GM21717 (cell line): ENCODE data around the gene GFPT1.
"Not testable (repeated sequence)": the region's sequence is repeated elsewhere in the genome, so short reads cannot be mapped to it uniquely, and the experiment has no call there.

ENCODE experiments used
- ATAC-seq: cut with Tn5 transposase; IDR thresholded peaks from one replicate; pipeline ENCODE4 v1.9.1; 2021; ENCODE audit warnings: mild to moderate bottlenecking, moderate library complexity; ENCODE audit not compliant: unreplicated experiment

Gene GFPT1

DNA sequence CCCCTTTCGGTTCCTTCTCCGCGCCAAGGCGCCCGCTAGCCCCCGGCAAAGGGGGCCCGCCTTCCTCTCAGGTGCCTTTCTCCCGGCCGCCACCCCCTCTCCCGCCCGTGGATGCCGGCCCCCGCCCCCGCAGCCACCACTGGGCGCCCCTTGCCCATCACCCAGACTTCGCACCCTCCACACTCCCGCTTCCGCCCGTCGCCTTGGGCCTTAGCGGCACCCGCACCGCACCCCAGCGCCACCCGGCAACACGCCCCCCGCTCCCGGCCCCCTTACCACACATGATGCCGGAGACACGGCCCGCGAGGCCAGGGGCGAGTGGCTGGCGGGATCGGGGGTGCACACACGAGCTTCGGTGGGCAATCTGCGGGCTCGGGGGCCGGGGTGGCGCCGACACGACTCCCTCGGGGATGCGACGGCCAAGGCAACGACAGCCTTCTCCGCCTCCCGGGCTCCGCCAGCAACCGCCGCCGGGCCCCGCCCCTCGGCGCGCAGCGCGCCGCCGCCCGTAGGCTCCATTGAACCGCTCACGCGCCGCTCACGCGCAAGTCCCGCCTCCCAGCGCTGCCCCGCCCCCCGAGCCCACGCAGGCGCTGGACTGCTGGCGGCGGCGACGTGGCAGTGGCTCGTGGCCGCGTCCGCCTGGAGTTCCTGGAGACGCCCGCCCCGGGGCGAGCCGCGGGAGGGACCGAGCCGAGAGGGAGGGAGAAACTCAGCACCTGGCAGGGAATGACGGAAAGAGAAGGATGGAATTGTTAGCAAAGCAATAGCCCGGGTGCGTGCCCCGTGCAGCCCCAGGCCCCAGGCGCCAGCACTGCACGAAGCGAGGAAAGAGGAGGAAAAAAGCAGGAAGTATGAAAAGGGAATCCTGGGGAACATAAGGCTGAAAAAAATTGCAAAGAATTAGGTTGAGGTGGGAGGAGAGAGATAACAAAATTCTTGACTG lies at the start of gene GFPT1:
TSS of gene GFPT1 (minus strand) at position 439 of the 946 bp plus-strand sequence. CDS start at position 283, 156 bp downstream.
- ATAC-seq, result peak; percentile 79

DNA sequence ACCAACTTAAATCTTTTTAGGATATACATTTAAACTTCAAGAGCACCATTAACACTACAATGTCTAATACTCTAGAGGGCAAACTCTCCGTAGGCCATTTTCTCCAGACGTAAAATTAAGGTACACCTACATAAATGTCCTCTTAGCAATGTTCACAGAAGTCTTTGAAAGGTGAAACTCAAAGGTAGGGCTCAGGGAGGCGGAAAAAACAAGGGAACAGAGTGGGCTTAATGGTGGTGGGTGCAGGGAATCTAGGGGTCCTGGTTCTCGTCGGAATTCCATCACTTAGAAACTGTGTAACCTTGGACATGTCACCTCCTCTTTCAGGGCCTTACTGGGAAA lies 49.5 kb upstream of the GFPT1 start:
- ATAC-seq, result peak; percentile 11

DNA sequence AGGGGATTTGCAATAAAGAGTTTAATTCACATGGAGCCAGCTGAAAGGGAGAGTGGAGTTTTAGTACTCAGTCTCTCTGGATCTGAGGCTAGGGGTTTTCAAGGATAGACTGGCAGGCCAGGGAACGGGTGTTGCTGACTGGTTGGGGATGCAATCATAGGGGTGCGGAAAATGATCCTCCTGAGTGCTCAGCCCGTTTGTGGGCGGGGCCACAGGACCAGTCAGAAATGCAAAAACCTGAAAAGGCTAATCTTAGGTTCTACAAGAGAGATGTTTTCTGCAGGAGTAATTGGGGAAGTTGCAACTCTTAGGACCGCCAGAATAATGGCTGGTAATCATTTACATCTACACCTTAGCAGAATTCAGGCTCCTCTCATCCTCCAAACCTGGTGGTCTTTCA lies 47.7 kb upstream of the GFPT1 start:
- ATAC-seq, result no peak

DNA sequence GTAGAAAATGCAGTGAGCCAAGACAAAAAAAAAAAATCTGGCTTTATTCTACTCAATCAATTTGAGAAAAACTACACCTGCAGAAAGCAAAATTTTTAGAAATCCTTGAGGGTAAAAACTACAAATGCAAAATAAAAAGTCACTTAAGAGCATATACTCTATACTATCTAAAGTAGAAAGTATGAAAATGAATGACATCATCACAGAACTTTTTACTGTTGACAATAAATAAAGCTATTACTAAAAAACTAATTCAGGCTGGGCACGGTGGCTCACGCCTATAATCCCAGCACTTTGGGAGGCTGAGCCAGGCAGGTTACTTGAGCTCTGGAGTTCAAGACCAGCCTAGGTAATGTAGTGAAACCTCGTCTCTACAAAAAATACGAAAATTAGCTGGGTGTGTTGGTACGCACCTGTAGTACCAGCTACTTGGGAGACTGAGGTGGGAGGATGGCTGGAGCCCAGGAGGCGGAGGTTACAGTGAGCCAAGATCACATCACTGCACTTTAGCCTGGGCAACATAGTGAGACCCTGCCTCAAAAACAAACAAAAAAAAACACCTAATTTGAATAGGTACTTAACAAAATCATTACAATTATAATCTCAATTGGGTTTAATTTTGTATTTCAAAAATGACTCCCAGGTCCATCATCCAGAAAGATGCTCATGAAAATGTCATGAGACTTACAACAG lies 42.6 kb upstream of the GFPT1 start:
- no peak for ATAC-seq

DNA sequence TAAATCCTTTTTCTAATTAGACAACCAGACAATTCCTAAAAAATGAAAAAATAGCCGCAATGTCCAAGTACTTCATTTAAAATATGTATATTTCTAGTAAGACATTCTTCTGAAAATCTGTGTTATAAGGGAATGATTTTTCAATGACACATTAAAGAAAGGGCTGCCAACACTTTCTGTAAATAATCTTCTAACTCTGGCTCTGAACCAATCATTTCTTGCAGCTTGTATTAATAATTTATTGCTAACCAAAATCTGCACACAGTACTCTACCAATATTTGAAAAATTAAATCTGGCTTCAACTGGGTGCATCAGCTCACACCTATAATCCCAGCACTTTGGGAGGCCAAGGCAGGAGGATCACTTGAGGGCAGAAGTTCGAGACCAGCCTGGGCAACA lies 42.0 kb upstream of the GFPT1 start:
- no peak for ATAC-seq

DNA sequence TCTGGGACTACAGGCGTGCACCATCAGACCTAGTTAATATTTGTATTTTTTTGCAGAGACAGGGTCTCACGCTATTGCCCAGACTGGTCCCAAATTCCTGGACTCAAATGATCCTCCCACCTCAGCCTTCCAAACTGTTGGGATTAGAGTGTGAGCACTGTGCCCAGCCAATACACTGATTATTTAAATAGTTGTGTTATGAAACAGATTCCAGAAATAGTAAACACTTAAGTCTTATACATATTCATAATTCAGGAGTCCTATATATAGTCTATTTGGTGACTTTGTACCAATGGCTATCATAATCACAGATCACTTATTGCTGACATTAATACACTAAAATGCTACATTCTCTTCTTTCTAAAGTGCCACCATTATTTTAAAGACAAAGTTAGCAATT lies 37.4 kb upstream of the GFPT1 start:
- ATAC-seq, result no peak

DNA sequence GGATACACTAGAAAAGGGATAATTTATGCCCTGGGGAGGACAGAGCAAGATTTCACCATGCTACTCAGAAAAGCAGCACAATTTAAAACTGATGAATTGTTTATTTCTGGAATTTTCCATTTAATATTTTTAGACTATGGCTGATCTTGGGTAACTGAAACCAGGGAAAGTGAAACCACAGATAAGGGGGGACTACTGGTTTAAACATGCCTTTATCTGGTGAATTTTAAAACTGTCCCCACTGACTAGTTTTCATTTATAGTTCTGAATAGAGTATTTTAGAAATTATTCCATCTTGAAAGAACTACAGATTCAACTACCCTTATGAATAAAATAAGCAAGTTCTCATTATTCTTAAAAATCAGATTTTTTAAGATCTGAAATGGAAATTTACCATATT lies 35.2 kb upstream of the GFPT1 start:
- ATAC-seq, result no peak

DNA sequence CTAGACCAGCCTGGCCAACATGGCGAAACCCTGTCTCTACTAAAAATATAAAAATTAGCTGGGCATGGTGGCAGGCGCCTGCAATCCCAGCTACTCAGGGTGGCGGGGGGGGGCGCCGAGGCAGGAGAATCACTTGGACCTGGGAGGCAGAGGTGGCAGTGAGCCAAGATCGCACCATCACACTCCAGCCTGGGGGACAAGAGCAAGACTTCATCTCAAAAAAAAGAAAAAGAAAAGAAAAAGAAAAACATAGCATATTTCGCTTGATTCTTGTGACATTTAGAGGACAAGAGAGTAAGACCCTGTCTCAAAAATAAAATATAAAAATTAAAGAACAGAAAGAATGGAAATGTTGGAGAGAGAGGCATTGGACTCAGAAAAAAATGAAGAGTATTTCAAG lies 32.1 kb upstream of the GFPT1 start:
- not testable (repeated sequence) for ATAC-seq

DNA sequence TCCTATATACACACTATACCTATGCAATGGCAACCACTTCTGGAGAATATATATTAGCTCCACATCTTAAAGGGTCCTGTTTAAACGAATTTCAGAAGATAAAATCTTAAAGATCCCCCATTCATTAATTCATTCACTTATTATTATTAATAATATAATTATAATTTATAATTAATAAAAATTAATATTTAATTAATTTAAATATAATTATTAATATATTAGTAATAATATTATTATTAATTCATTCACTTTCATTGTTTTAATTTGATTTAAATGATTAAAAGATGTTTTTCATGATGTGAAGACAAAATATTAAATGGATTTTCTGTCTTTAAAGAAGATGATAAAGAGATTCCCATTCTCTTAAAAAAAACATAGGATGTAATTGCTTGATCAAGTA lies 29.1 kb upstream of the GFPT1 start:
- no peak for ATAC-seq

DNA sequence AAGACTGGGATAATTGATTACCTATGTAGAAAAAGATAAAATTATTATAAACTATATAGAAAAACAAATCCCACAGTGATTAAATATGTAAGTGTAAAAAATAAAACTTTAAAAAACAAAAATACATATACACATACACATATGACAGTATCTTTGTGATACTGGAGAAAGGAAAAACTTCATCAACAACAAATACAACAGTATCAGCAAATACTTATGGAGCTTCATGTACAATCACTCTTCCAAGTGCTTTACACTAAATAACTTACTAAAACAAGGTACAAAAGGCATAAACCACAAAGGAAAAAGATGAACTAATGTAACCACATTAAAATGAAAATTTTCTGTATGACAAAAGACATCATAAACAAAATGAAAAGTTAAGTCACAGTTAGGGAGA lies 24.1 kb upstream of the GFPT1 start:
- no peak for ATAC-seq

DNA sequence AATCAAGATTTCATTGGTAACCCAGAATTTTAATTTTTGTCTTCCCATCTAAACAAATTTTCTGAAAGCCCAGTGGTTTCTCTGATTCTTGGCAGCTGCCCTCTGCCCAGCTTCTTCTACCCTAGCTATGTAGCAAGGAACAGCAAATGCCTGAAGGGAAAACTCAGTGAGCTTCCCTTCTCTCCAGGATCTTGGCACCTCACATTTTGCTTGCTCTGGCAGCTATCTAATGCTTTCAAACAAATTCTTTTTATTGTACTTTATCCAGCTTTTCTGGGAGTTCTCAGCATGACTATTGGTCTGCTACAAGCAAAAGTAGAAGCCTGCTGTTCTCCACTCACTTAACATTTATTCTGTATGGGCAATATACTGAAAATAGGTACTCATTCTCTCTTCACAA lies 18.3 kb upstream of the GFPT1 start:
- ATAC-seq, result no peak

DNA sequence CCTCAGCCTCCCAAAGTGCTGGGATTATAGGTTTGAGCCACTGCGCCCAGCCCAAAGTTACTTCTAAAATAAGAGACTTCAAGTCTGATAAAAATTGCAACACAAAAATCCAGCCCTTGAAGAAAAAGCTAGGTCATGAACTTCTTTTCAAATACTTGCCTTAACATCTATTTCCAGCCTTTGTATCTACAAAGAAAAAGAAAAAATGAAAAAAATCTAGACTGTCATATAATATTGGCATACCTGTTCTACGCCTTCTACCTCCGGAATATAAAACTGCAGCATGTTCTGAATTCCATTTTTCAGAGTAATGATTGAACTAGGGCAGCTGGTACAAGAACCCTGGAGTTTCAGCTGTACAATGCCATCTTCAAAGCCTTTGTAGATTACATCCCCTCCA lies 13.1 kb upstream of the GFPT1 start:
- no peak for ATAC-seq

DNA sequence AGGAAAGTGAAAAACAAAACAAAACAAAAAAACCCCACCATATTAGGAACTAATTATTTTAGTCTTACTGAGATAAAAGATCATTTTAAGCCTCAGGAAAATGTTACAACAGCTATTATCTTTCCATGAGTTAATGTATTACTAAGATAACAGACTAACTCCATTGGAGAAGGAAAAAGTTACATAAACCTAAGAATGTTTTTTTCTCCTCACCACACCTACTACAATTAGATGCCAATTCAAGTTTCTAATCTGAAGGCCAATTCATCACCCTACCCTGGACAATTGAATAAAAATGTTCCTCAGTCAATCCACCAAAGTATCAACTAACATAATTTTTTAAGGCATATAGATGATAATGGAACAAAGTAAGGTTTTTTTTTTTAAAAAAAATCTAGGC lies 10.2 kb upstream of the GFPT1 start:
- no peak for ATAC-seq

DNA sequence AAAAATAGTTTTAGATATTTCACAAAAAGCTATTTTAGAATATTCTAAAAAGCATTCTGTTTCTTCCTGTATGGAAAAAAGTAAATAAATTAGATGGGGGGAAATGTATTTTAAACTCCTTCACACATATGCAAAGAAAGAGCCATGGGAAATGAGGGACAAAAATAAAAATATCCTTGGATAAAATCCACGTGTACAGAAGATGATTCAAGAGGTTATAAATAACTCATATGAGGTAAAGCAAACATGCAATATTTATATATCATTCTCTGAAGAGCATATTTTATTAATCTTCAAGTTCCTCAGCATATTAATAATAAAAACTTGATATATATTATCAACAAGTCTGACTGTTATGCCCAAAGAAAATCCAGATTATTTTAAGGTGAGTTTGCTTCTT lies 8.8 kb upstream of the GFPT1 start:
- ATAC-seq, result no peak

DNA sequence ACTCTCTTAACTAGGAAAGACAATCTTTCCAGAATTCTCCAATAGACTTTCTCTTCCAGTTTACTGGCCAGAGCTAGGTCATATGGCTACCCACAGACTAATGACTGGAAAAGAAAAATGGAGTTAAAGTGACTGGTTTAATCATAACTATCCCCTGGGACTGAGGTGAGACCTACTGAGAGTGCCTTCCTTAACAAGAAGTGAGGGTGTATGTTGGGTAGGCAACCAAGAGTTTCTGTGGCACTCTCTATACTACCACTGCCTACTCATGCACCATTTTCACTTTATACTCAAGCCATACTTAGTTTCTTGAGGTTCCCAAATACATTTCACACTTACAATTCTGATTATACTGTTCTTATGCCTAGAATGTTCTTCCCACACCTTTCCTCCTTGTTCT lies 6.9 kb upstream of the GFPT1 start:
- ATAC-seq, result no peak

DNA sequence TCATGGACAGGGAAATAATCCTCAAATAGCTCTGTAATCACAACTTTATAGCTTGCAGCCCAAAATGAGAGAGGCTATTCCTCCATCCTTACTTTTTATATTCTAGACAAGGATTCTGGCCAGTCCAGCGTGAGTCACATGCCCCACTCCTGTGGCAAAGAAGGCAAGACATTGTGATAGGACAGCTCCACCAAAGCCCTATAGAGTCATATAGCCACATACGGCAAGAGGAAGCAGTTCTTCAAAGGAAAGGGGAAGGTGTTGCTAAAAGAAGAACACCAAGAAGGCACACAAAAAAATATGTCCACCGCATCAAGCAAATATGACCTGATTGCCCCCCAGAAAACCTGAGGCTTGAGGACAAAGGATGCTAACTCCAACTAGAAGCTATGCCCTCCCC lies 3.4 kb upstream of the GFPT1 start:
- no peak for ATAC-seq

DNA sequence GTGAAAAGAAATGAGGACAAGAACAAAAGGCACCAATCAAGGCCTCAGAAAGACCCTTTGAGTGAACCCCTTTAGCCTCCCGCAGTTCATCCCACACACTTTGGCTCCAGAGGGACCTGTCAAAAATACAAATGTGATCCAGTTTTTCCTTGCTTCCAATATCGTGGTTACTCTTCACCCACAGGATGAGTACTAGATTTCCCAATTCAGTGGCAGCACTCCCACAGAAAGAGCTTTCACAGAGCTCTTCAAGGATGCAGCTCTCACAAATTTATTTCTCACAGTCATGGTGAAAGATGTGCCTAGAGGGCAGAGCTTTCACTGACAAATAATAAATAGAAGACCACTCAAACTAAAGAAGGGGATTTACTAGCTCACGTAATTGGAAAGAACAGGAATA lies 3.0 kb upstream of the GFPT1 start:
- no peak for ATAC-seq

DNA sequence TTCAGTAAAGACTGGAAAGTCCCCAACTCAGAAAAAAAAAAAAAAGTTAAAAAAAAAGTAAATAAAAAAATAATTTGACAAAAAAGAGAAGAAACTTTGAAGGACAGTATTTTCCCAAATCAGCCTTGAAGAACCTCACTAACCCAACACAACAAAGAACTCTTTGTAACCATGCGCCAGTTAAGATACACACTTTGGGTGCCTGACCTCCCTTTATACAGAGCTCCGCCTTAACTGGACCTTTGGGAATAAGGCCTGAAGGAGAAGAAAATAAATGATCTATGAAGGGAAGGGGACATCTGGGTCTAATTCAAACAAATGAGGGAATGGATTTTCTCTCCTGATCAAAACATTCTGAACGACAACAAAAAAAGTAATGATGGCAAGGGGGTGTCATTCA lies 2.2 kb upstream of the GFPT1 start:
- ATAC-seq, result no peak

DNA sequence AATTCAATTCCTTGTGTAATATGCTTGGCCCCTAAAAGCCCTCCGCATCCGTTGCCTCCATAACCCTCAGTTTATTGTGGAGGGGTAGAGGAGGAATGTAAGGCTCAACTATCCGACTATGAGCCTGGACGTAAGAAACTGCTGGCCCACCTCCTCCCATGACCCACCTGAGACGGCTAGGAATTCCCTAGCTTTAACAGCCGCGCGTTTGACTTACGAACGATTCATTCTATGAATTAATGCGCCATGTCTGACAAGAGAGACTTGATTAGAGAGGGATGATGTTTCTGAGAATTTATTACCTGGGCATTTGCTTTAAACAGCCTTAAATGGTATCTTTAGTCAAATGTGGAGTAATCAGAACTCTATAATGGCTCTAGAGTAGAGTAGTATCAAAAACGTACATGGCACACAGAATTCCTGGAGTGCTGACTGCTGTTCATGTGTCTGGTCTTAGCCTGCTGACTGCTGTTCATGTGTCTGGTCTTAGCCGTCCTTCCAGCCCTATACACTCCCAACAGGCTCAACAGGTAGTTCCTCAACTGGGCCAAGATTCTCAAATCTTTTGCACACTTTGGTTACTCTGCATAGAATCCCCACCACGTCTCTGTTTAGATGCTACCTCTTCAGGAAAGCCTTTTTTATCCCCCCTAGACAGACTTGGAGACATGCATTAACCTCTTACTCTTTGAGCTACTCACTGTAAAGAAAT lies 899 bp upstream of the GFPT1 start:
- ATAC-seq, result no peak

DNA sequence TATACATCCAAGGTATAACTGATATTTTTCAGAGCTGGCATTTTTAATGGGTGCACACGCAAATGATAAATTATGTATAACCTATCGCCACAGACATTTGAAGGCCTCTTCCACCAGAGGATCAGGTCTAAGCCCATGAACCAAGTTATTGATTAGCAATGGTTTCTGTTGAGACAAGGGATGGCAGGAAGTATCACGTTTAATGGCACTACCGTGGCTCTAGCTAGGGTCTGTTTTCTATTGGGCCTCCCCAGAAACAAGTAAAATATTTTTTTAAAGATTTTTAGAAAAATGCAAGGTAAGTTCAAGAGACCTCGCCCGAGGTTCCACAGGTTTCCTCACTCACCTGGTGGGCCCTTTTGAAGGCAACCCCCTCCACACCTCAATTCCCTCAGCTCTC lies 667 bp downstream of the GFPT1 start:
- peak; percentile 11 for ATAC-seq

DNA sequence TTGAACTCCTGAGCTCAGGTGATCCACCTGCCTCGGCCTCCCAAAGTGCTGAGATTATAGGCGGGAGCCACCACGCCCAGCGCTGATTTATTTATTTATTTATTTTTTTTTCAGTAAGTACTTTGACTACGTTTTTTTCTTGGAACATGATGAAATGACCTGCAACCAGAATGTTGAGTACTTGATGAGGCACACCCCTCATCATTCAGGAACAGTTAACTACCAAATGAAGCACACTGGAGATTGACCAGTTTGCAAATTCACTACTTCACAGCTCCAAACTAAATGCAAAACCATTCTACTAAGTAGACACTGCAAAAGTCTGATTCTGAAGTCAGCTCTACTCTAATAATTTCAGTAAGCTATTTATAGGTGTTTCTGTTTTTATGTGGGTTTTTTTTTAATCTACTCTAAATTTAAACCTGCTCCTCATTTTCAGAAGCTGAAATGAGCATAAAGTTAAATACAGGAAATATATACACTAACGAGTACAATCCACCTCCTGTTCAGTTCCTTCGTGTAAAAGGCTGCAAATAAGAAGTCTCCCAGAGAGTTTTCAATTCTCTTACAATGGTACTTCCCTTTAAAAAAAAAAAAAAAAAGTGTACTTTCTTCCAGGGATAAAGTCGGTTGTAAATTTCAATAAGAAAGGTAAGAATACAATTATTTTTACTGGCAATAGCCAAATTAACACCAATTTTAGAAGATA lies 1.4 kb downstream of the GFPT1 start:
- no peak for ATAC-seq
